ENCODE results near the gene G0S2. TPM values are rescaled to one million over a fixed set of nuclear protein-coding genes. Genes with fewer than 3 reads are reported as not detected.

G0S2 gene
- total and polyA plus RNA-seq, 7 donors: 19.3 to 70.5 (median 25.2) TPM

DNA sequence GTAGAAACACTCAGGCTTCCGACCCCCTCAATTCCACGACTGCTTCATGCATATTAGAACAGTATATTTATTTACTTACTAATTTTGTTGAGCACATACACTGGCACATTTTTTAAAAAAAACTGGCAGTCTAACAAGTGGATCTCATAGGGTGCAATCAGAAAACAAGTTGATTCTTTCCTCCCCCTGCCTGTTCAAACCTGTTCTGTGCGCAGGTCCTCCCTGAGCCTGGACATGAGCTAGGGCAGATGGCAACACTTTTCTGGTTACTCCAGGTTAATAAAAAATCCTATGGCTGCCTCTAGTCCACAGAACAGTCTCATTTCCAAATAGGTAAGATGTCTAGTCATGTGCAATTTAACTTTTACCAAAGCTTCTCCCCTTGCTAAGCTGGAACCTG, 48.1 kb downstream of the G0S2 start:
- Histone ChIP-seq H3K4me1 (no peaks in the 10 kb centered on the region), H3K27ac (no peak overlapping the region), H3K4me3 (no peak overlapping the region), H3K36me3 (no peaks in the 10 kb centered on the region), H3K9me3 (no peaks in the 10 kb centered on the region), H3K27me3 (no peaks in the 10 kb centered on the region)
- WGBS, 2 donors: 95% methylated on average over 3 of the region's 3 CpGs
- TF ChIP-seq POLR2AphosphoS5 (IDR thresholded peaks at IDR 0.05): no peak
- TF ChIP-seq CTCF (IDR thresholded peaks at IDR 0.05): no peak
- no peak for TF ChIP-seq EP300 (IDR thresholded peaks at IDR 0.05)
- TF ChIP-seq POLR2A (IDR thresholded peaks at IDR 0.05): no peak
- DNase-seq: no peak
- intact Hi-C loops (cut with DNase I): no loop called here

GRCh38 chr1:209723756-209724693, 48.8 kb downstream of the G0S2 start:
- no peak overlapping the region for H3K4me3 ChIP-seq
- 58 to 66% methylated on average over 3 of the region's 3 CpGs for WGBS, 2 donors
- H3K27ac ChIP-seq: no peak overlapping the region
- H3K4me1 ChIP-seq: no peaks in the 10 kb centered on the region
- no peaks in the 10 kb centered on the region for H3K9me3 ChIP-seq
- TF ChIP-seq EP300 (IDR thresholded peaks at IDR 0.05) (no peak), POLR2A (IDR thresholded peaks at IDR 0.05) (no peak)
- intact Hi-C loops (cut with DNase I): no loop called here
- H3K36me3 ChIP-seq: no peaks in the 10 kb centered on the region
- DNase-seq: no peak
- H3K27me3 ChIP-seq: no peaks in the 10 kb centered on the region

Other genes starting within 250 kb of the G0S2 start
- gene CAMK1G, start 91.7 kb upstream of the G0S2 start, total RNA-seq: 1 to 10 TPM in 1 of 4 donors, under 1 TPM in 3; 0.16 to 1.4 (median 0.62) TPM
- gene CAMK1G, start 91.7 kb upstream of the G0S2 start, polyA plus RNA-seq: under 1 TPM in 1 of 3 donors, not detected in 2; 0.48 TPM
- gene LAMB3, start 23.0 kb upstream of the G0S2 start, total RNA-seq: under 1 TPM in 3 of 4 donors, not detected in 1; 0.14 to 0.55 (median 0.16) TPM
- 10 to 100 TPM; 18.0 to 49.4 (median 21.0) TPM for gene LAMB3, start 23.0 kb upstream of the G0S2 start, polyA plus RNA-seq
- gene HSD11B1, start 29.4 kb downstream of the G0S2 start, total RNA-seq: 10 to 100 TPM in 1 of 4 donors, 1 to 10 TPM in 3; 2.0 to 10.0 (median 3.7) TPM
- 1 to 10 TPM in 2 of 3 donors, not detected in 1; 2.2 to 2.4 TPM for gene HSD11B1, start 29.4 kb downstream of the G0S2 start, polyA plus RNA-seq
- gene TRAF3IP3, start 80.6 kb downstream of the G0S2 start, total RNA-seq: 1 to 10 TPM; 1.1 to 2.7 (median 1.4) TPM
- gene TRAF3IP3, start 80.6 kb downstream of the G0S2 start, polyA plus RNA-seq: 10 to 100 TPM in 1 of 3 donors, 1 to 10 TPM in 2; 1.2 to 43.7 (median 1.8) TPM
- gene C1orf74, start 109.1 kb downstream of the G0S2 start, total RNA-seq: 1 to 10 TPM in 1 of 4 donors, under 1 TPM in 3; 0.28 to 1.4 (median 0.60) TPM
- gene C1orf74, start 109.1 kb downstream of the G0S2 start, polyA plus RNA-seq: 1 to 10 TPM; 1.2 to 1.8 (median 1.4) TPM
- gene IRF6, start 130.7 kb downstream of the G0S2 start, total RNA-seq: 1 to 10 TPM in 1 of 4 donors, under 1 TPM in 3; 0.28 to 1.1 (median 0.37) TPM
- gene IRF6, start 130.7 kb downstream of the G0S2 start, polyA plus RNA-seq: 10 to 100 TPM; 29.0 to 58.5 (median 51.1) TPM
- gene UTP25, start 152.6 kb downstream of the G0S2 start, total RNA-seq: 1 to 10 TPM; 5.7 to 8.6 (median 6.9) TPM
- 1 to 10 TPM; 1.2 to 3.7 (median 1.6) TPM for gene UTP25, start 152.6 kb downstream of the G0S2 start, polyA plus RNA-seq

All from sigmoid colon (tissue), 7 donors.